Parathyroid adenoma (tissue), 2 donors: ENCODE results near the gene MRPL16.

Experiments used
- H2AFZ ChIP-seq: fragments of 300-600 bp; sonication (generic); one replicate; pipeline ENCODE4 v1.7.0; 2017; ENCODE audit warnings: antibody characterized with exemption, mild to moderate bottlenecking
- H3K27ac ChIP-seq: fragments of 300-600 bp; sonication (generic); one replicate; pipeline ENCODE4 v1.7.0; 2017
- H3K27me3 ChIP-seq: fragments of 300-600 bp; sonication (generic); one replicate; pipeline ENCODE4 v1.7.0; 2017; ENCODE audit warnings: low read length; ENCODE audit not compliant: control insufficient read depth, insufficient read depth
- H3K36me3 ChIP-seq: fragments of 300-600 bp; sonication (generic); one replicate; pipeline ENCODE4 v1.7.0; 2017; ENCODE audit warnings: low read length; ENCODE audit not compliant: control insufficient read depth, insufficient read depth
- H3K4me1 ChIP-seq: fragments of 300-600 bp; sonication (generic); one replicate; pipeline ENCODE4 v1.7.0; 2017; ENCODE audit warnings: control low read depth
- H3K4me2 ChIP-seq: fragments of 300-600 bp; sonication (generic); one replicate; pipeline ENCODE4 v1.7.0; 2017; ENCODE audit warnings: low read length
- H3K4me3 ChIP-seq: fragments of 300-600 bp; sonication (generic); one replicate; pipeline ENCODE4 v1.7.0; 2017; ENCODE audit warnings: low read depth, low read length
- H3K79me2 ChIP-seq: fragments of 300-600 bp; sonication (generic); one replicate; pipeline ENCODE4 v1.7.0; 2017; ENCODE audit warnings: control low read depth
- H3K9ac ChIP-seq: fragments of 300-600 bp; sonication (generic); one replicate; pipeline ENCODE4 v1.7.0; 2017; ENCODE audit warnings: mild to moderate bottlenecking
- H3K9me3 ChIP-seq: fragments of 300-600 bp; sonication (generic); one replicate; pipeline ENCODE4 v1.7.0; 2017; ENCODE audit warnings: low read length; ENCODE audit not compliant: control insufficient read depth
- CTCF ChIP-seq: fragments of 300-600 bp; sonication (generic); IDR thresholded peaks from one replicate; pipeline ENCODE4 v1.7.0; 2017; ENCODE audit warnings: antibody characterized with exemption, mild to moderate bottlenecking
- donor health status: primary hyperparathyroidism.

MRPL16 gene

GRCh38 chr11:59813364-59813763, 2.8 kb upstream of the MRPL16 start:
- Histone ChIP-seq H3K4me1 (no peaks in the 10 kb centered on the region), H2AFZ (no peak overlapping the region), H3K9ac (no peak overlapping the region), H3K79me2 (no peaks in the 10 kb centered on the region), H3K4me3 (no peak overlapping the region), H3K9me3 (no peaks in the 10 kb centered on the region), H3K27me3 (no peaks in the 10 kb centered on the region), H3K4me2 (no peak overlapping the region), H3K36me3 (no peaks in the 10 kb centered on the region), H3K27ac (no peak overlapping the region)
- no peak for TF ChIP-seq CTCF

GRCh38 chr11:59812220-59812619, 1.6 kb upstream of the MRPL16 start:
- no peak overlapping the region for H3K9ac ChIP-seq
- no peak overlapping the region for H3K4me3 ChIP-seq
- no peaks in the 10 kb centered on the region for H3K4me1 ChIP-seq
- H3K27ac ChIP-seq: no peak overlapping the region
- H3K9me3 ChIP-seq: no peaks in the 10 kb centered on the region
- H2AFZ ChIP-seq: no peak overlapping the region
- H3K4me2 ChIP-seq: no peak overlapping the region
- no peaks in the 10 kb centered on the region for H3K79me2 ChIP-seq
- H3K27me3 ChIP-seq: no peaks in the 10 kb centered on the region
- no peak for TF ChIP-seq CTCF
- no peaks in the 10 kb centered on the region for H3K36me3 ChIP-seq

- peak overlapping the region; percentile 68 for H3K4me2 ChIP-seq
- peak overlapping the region; percentile 84 for H3K4me3 ChIP-seq
- H3K27ac ChIP-seq: peak overlapping the region; percentile 79
- TF ChIP-seq CTCF: no peak
- no peaks in the 10 kb centered on the region for H3K27me3 ChIP-seq
- H3K9ac ChIP-seq: no peak overlapping the region
- H2AFZ ChIP-seq: peak overlapping the region; percentile 96
- H3K79me2 ChIP-seq: no peaks in the 10 kb centered on the region
- no peaks in the 10 kb centered on the region for H3K4me1 ChIP-seq
- no peaks in the 10 kb centered on the region for H3K36me3 ChIP-seq
- H3K9me3 ChIP-seq: no peaks in the 10 kb centered on the region
Measured at GRCh38 chr11:59810911-59811259, 307 bp upstream of the MRPL16 start.

GRCh38 chr11:59807047-59807610, 3.4 kb downstream of the MRPL16 start:
- Histone ChIP-seq H3K79me2 (no peaks in the 10 kb centered on the region), H3K4me2 (no peak overlapping the region), H3K9me3 (no peaks in the 10 kb centered on the region), H3K4me1 (no peaks in the 10 kb centered on the region), H3K4me3 (no peak overlapping the region), H3K27ac (no peak overlapping the region), H2AFZ (no peak overlapping the region), H3K27me3 (no peaks in the 10 kb centered on the region), H3K36me3 (no peaks in the 10 kb centered on the region), H3K9ac (no peak overlapping the region)
- TF ChIP-seq CTCF: no peak

- Histone ChIP-seq H3K79me2 (no peaks in the 10 kb centered on the region), H2AFZ (no peak overlapping the region), H3K4me2 (no peak overlapping the region), H3K27me3 (no peaks in the 10 kb centered on the region), H3K4me1 (no peaks in the 10 kb centered on the region), H3K36me3 (no peaks in the 10 kb centered on the region), H3K9me3 (no peaks in the 10 kb centered on the region), H3K27ac (no peak overlapping the region), H3K9ac (no peak overlapping the region), H3K4me3 (no peak overlapping the region)
- no peak for TF ChIP-seq CTCF
Measured at GRCh38 chr11:59804061-59804460, 6.5 kb downstream of the MRPL16 start.
